ENCODE results near the gene SERPINE2.

SERPINE2 gene

DNA sequence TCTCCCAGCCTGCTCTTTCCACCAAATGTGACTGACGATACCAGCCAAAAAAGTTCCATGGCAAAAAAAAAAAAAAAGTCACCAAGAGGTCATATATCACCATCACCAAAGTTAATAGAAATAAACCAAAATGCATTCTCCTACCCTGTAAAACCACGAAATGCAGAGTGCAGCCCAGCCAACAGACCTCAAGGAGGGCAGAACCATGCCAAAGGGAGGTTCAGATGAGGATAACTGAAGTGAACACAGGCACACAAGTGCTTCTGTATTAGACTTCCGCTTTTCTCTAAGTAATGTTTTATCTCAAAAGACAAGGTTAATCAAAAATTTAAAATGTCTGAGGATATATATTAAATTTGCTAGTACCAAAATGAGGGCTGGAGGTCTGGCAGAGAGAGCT lies 5.5 kb downstream of the SERPINE2 start:
- H3K9ac ChIP-seq (ENCODE audit: low read depth, low read length, poor library complexity, severe bottlenecking) = no peak overlapping the region
- peaks cover 46% of the 10 kb centered on the region for H3K4me1 ChIP-seq (ENCODE audit: insufficient read depth, low read length, poor library complexity, severe bottlenecking)
- H3K79me2 ChIP-seq (ENCODE audit: insufficient read depth, low read length) = no peaks in the 10 kb centered on the region; the same call in 1 of the 2 replicates
- no peak overlapping the region for H3K4me3 ChIP-seq (ENCODE audit: low read length, poor library complexity, severe bottlenecking)
- H3K9me3 ChIP-seq (ENCODE audit: insufficient read depth, low read depth, low read length) = no peaks in the 10 kb centered on the region
- no peaks in the 10 kb centered on the region for H3K36me3 ChIP-seq (ENCODE audit: insufficient read depth, low read length)
- H3K4me2 ChIP-seq (ENCODE audit: low read depth, low read length, poor library complexity, severe bottlenecking) = peak overlapping the region; percentile 14
- H3F3A ChIP-seq (ENCODE audit: low read depth) = no peaks in the 10 kb centered on the region
- peaks cover 4% of the 10 kb centered on the region for H4K20me1 ChIP-seq (ENCODE audit: insufficient read depth, low read length, poor library complexity, severe bottlenecking)
- H3K9me2 ChIP-seq (replicated peaks; ENCODE audit: low read depth, low read length) = no peaks in the 10 kb centered on the region
- H3K27me3 ChIP-seq (ENCODE audit: insufficient read depth, low read length, poor library complexity, severe bottlenecking) = peaks cover 18% of the 10 kb centered on the region
- H2AFZ ChIP-seq (ENCODE audit: low read length) = no peak overlapping the region
- TF ChIP-seq, protein P1, sequence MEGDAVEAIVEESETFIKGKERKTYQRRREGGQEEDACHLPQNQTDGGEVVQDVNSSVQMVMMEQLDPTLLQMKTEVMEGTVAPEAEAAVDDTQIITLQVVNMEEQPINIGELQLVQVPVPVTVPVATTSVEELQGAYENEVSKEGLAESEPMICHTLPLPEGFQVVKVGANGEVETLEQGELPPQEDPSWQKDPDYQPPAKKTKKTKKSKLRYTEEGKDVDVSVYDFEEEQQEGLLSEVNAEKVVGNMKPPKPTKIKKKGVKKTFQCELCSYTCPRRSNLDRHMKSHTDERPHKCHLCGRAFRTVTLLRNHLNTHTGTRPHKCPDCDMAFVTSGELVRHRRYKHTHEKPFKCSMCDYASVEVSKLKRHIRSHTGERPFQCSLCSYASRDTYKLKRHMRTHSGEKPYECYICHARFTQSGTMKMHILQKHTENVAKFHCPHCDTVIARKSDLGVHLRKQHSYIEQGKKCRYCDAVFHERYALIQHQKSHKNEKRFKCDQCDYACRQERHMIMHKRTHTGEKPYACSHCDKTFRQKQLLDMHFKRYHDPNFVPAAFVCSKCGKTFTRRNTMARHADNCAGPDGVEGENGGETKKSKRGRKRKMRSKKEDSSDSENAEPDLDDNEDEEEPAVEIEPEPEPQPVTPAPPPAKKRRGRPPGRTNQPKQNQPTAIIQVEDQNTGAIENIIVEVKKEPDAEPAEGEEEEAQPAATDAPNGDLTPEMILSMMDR (conservative IDR thresholded peaks at IDR 0.05; ENCODE audit: low read length) = no peak
- TF ChIP-seq EZH2phosphoT487 (IDR thresholded peaks at IDR 0.05; ENCODE audit: borderline replicate concordance) = no peak

- Histone ChIP-seq H3K79me2 (ENCODE audit: insufficient read depth, low read length) (no peaks in the 10 kb centered on the region; the same call in 1 of the 2 replicates), H3K9me2 (replicated peaks; ENCODE audit: low read depth, low read length) (no peaks in the 10 kb centered on the region), H3K9me3 (ENCODE audit: insufficient read depth, low read depth, low read length) (no peaks in the 10 kb centered on the region), H4K20me1 (ENCODE audit: insufficient read depth, low read length, poor library complexity, severe bottlenecking) (peaks cover 4% of the 10 kb centered on the region), H3K4me2 (ENCODE audit: low read depth, low read length, poor library complexity, severe bottlenecking) (no peak overlapping the region), H3K36me3 (ENCODE audit: insufficient read depth, low read length) (no peaks in the 10 kb centered on the region), H3F3A (ENCODE audit: low read depth) (no peaks in the 10 kb centered on the region), H3K27me3 (ENCODE audit: insufficient read depth, low read length, poor library complexity, severe bottlenecking) (peaks cover 5% of the 10 kb centered on the region), H3K9ac (ENCODE audit: low read depth, low read length, poor library complexity, severe bottlenecking) (no peak overlapping the region), H2AFZ (ENCODE audit: low read length) (no peak overlapping the region), H3K4me3 (ENCODE audit: low read length, poor library complexity, severe bottlenecking) (no peak overlapping the region), H3K4me1 (ENCODE audit: insufficient read depth, low read length, poor library complexity, severe bottlenecking) (peaks cover 47% of the 10 kb centered on the region)
- TF ChIP-seq, protein P1 (conservative IDR thresholded peaks at IDR 0.05; ENCODE audit: low read length) = no peak
- TF ChIP-seq EZH2phosphoT487 (IDR thresholded peaks at IDR 0.05; ENCODE audit: borderline replicate concordance) = no peak
Measured at GRCh38 chr2:224032283-224032682, 6.8 kb downstream of the SERPINE2 start.

- Histone ChIP-seq H2AFZ (ENCODE audit: low read length) (no peak overlapping the region), H3K4me1 (ENCODE audit: insufficient read depth, low read length, poor library complexity, severe bottlenecking) (peaks cover 47% of the 10 kb centered on the region), H3F3A (ENCODE audit: low read depth) (no peaks in the 10 kb centered on the region), H3K9me2 (replicated peaks; ENCODE audit: low read depth, low read length) (no peaks in the 10 kb centered on the region), H3K4me3 (ENCODE audit: low read length, poor library complexity, severe bottlenecking) (no peak overlapping the region), H3K36me3 (ENCODE audit: insufficient read depth, low read length) (no peaks in the 10 kb centered on the region), H3K9me3 (ENCODE audit: insufficient read depth, low read depth, low read length) (no peaks in the 10 kb centered on the region), H3K4me2 (ENCODE audit: low read depth, low read length, poor library complexity, severe bottlenecking) (no peak overlapping the region), H3K79me2 (ENCODE audit: insufficient read depth, low read length) (no peaks in the 10 kb centered on the region; the same call in 1 of the 2 replicates), H3K9ac (ENCODE audit: low read depth, low read length, poor library complexity, severe bottlenecking) (no peak overlapping the region), H3K27me3 (ENCODE audit: insufficient read depth, low read length, poor library complexity, severe bottlenecking) (no peaks in the 10 kb centered on the region), H4K20me1 (ENCODE audit: insufficient read depth, low read length, poor library complexity, severe bottlenecking) (no peaks in the 10 kb centered on the region)
- TF ChIP-seq, protein P1 (conservative IDR thresholded peaks at IDR 0.05; ENCODE audit: low read length) = no peak
- TF ChIP-seq EZH2phosphoT487 (IDR thresholded peaks at IDR 0.05; ENCODE audit: borderline replicate concordance) = no peak
Measured at GRCh38 chr2:224031358-224031970, 7.6 kb downstream of the SERPINE2 start.
